Measurements from ENCODE around the gene OXA1L. TPM values are rescaled to one million over a fixed set of nuclear protein-coding genes. Genes with fewer than 3 reads are reported as not detected.
A peak's percentile ranks its signal among the peaks of the same experiment; 100 is the strongest.
"Not testable (repeated sequence)": the region's sequence is repeated elsewhere in the genome, so short reads cannot be mapped to it uniquely, and the experiment has no call there.

Gene OXA1L
- total and polyA plus RNA-seq, 4 donors = 60.0 to 123 (median 72.1) TPM

DNA sequence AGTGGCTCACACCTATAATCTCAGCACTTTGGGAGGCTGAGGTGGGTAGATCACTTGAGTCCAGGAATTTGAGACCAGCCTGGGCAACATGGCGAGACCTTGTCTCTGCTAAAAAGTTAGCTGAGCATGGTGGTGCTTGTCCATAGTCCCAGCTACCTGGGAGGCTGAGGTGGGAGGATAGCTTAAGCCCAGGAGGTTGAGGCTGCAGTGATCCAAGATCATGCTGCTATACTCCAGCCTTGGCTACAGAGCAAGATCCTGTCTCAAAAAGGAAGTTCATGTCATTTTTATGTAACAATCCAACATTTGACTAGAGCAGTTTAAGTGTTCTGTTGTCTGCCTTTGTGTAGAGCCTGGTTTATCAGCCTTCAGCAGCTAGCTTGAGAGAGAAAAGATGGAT is 6.2 kb downstream of the OXA1L start:
- H3K9me3 ChIP-seq (ENCODE audit: control insufficient read depth, low read length) = no peaks in the 10 kb centered on the region
- intact Hi-C loops (cut with DNase I) = no loop called here
- no peak overlapping the region for H3K4me3 ChIP-seq (ENCODE audit: low read length in 2 of 2)
- DNase-seq = no peak
- 97 to 100% methylated on average over 1 of the region's 1 CpG for WGBS, 2 donors
- H3K4me1 ChIP-seq (ENCODE audit: control insufficient read depth in 1 of 2, insufficient read depth in 2 of 2, low read length in 2 of 2) = no peaks in the 10 kb centered on the region
- H3K27ac ChIP-seq (ENCODE audit: low read depth in 1 of 2, low read length in 2 of 2) = no peak overlapping the region
- ATAC-seq (ENCODE audit: low FRiP score) = no peak
- H3K27me3 ChIP-seq (ENCODE audit: control insufficient read depth in 1 of 2, insufficient read depth in 2 of 2, low read length in 1 of 2) = no peaks in the 10 kb centered on the region
- H3K36me3 ChIP-seq (ENCODE audit: control insufficient read depth in 1 of 2, insufficient read depth in 2 of 2, low read length in 1 of 2) = peaks cover 18% of the 10 kb centered on the region in 2 donors

DNA sequence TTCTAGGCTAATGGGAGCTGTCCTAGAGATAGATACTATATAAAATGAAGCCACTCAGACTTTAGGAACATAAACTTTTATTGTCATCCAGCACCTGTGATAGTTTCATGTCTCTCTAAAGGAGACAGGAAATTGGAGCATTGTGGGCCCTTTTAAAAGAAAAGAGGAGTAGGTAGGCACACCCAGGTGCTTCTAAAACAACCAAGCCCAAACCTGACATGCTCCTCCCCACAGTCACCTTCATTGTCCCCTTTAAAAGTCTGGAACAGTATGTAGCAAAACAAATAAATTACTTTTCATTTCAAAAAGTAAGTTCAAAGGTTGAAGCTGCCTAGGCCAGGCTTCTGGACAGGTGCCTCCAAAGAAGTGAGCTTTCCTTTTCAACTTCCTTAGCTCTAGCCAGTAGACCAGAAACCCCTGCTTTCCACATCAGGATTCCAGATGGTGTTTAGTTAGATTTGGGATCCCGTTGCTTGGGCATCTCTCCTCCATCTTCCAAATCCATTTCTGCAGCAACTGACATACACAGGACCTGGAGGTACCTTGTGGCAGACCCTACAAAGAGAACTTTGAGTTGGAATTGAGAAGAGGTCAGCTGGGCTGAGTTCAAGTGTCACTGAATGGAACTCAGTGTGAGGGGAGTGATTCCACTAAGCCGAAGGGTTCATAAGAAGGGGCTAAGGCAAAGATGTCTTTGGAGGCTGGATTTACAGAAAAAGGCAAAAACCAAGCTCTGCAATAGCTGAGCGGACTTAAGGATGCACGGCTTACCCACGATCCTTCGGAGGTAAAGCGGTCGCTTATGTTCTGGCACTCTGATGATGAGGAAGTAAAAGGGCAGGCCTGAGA is 6.9 kb downstream of the OXA1L start:
- intact Hi-C loops (cut with DNase I) = no loop called here
- peaks cover 18% of the 10 kb centered on the region in 2 donors for H3K36me3 ChIP-seq (ENCODE audit: control insufficient read depth in 1 of 2, insufficient read depth in 2 of 2, low read length in 1 of 2)
- no peak overlapping the region for H3K27ac ChIP-seq (ENCODE audit: low read depth in 1 of 2, low read length in 2 of 2)

DNA sequence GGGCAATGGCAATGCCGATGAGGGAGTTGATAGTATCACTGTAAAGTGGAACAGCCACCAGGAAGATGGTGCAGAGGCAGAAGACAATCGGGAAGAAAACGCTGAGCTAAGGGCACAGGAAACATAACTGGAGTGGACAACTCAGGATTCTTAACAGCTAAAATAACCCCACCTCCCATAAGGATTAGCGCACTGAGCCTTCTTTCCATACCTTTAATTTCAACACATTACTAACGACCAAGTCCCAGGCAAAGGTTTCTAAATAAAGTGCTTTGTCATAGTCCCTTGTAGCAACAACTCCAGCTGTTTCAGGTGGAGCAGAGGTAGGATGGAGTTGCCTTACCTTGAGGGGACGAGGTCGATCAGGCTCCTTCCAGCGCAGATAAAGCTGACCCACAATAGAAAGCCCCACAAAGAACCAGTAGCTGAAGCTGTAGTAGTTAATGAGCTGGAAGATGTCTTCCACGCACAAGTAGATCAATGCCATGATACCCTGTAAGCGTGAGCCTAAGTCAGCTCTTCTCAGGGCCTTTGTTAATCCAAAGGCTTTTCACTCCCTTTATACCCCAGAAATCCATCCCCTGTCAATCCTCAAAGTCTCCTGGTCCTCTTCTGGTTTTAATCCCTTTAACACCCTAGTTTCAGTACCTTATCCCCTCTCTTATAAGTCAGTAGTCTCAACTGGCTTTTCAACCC is 7.7 kb downstream of the OXA1L start:
- 93% methylated on average over 10 of the region's 10 CpGs for WGBS, 2 donors
- ATAC-seq (ENCODE audit: low FRiP score) = no peak
- no peak for DNase-seq
- no peaks in the 10 kb centered on the region for H3K27me3 ChIP-seq (ENCODE audit: control insufficient read depth in 1 of 2, insufficient read depth in 2 of 2, low read length in 1 of 2)
- peaks cover 18% of the 10 kb centered on the region in 2 donors for H3K36me3 ChIP-seq (ENCODE audit: control insufficient read depth in 1 of 2, insufficient read depth in 2 of 2, low read length in 1 of 2)
- H3K4me1 ChIP-seq (ENCODE audit: control insufficient read depth in 1 of 2, insufficient read depth in 2 of 2, low read length in 2 of 2) = no peaks in the 10 kb centered on the region
- no peak overlapping the region for H3K4me3 ChIP-seq (ENCODE audit: low read length in 2 of 2)
- H3K27ac ChIP-seq (ENCODE audit: low read depth in 1 of 2, low read length in 2 of 2) = no peak overlapping the region
- intact Hi-C loops (cut with DNase I) = no loop called here
- no peaks in the 10 kb centered on the region for H3K9me3 ChIP-seq (ENCODE audit: control insufficient read depth, low read length)

More for the DNA sequence above, 6.9 kb downstream of the OXA1L start:
- WGBS, 2 donors = 93 to 94% methylated on average over 8 of the region's 8 CpGs
- Histone ChIP-seq H3K4me1 (ENCODE audit: control insufficient read depth in 1 of 2, insufficient read depth in 2 of 2, low read length in 2 of 2) (no peaks in the 10 kb centered on the region), H3K9me3 (ENCODE audit: control insufficient read depth, low read length) (no peaks in the 10 kb centered on the region), H3K4me3 (ENCODE audit: low read length in 2 of 2) (no peak overlapping the region), H3K27me3 (ENCODE audit: control insufficient read depth in 1 of 2, insufficient read depth in 2 of 2, low read length in 1 of 2) (no peaks in the 10 kb centered on the region)
- no peak for ATAC-seq (ENCODE audit: low FRiP score)
- DNase-seq = no peak

DNA sequence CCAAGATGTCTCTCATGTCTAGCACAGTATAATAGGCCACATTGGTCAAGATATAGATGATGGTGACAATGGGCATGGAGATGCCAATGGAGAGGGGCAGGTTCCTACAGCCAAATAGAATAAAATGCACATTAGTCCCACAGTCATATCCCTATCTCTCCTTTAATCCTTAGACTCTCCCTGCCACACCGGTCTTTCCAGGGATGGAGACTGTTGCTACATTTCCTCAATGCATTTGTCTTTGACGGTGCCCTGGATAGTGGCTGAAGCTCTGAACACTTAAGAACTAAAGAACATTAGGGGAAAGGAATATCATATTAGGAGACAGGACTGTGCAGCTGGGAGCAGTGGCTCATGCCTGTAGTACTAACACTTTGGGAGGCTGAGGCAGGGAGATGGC is 9.7 kb downstream of the OXA1L start:
- intact Hi-C loops (cut with DNase I) = no loop called here
- Histone ChIP-seq H3K9me3 (ENCODE audit: control insufficient read depth, low read length) (no peaks in the 10 kb centered on the region), H3K4me1 (ENCODE audit: control insufficient read depth in 1 of 2, insufficient read depth in 2 of 2, low read length in 2 of 2) (no peaks in the 10 kb centered on the region), H3K27me3 (ENCODE audit: control insufficient read depth in 1 of 2, insufficient read depth in 2 of 2, low read length in 1 of 2) (no peaks in the 10 kb centered on the region), H3K36me3 (ENCODE audit: control insufficient read depth in 1 of 2, insufficient read depth in 2 of 2, low read length in 1 of 2) (peaks cover 7 to 8% of the 10 kb centered on the region in 2 donors), H3K27ac (ENCODE audit: low read depth in 1 of 2, low read length in 2 of 2) (no peak overlapping the region), H3K4me3 (ENCODE audit: low read length in 2 of 2) (no peak overlapping the region)
- no peak for DNase-seq
- ATAC-seq (ENCODE audit: low FRiP score) = no peak
- 91 to 93% methylated on average over 2 of the region's 2 CpGs for WGBS, 2 donors

DNA sequence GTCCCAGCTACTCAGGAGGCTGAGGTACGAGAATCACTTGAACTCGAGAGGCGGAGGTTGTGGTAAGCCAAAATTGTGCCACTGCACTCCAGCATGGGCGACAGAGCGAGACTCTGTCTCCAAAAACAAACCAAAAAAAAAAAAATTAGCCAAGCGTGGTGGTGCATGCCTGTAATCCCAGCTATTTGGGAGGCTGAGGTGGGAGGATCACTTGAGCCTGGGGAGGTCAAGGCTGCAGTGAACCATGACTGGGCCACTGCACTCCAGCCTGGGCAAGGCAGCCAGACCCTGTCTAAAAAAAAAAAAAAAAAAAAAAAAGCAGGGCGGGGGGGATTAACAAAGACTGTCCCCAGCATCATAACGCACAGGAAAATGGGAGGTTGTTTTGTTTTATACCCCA is 10.4 kb downstream of the OXA1L start:
- DNase-seq; H3K9me3 ChIP-seq (ENCODE audit: control insufficient read depth, low read length); H3K4me3 ChIP-seq (ENCODE audit: low read length in 2 of 2); ATAC-seq (ENCODE audit: low FRiP score); H3K4me1 ChIP-seq (ENCODE audit: control insufficient read depth in 1 of 2, insufficient read depth in 2 of 2, low read length in 2 of 2); H3K27me3 ChIP-seq (ENCODE audit: control insufficient read depth in 1 of 2, insufficient read depth in 2 of 2, low read length in 1 of 2); H3K27ac ChIP-seq (ENCODE audit: low read depth in 1 of 2, low read length in 2 of 2); H3K36me3 ChIP-seq (ENCODE audit: control insufficient read depth in 1 of 2, insufficient read depth in 2 of 2, low read length in 1 of 2); intact Hi-C loops (cut with DNase I): not testable (repeated sequence)
- WGBS, 2 donors = 91 to 92% methylated on average over 8 of the region's 8 CpGs

DNA sequence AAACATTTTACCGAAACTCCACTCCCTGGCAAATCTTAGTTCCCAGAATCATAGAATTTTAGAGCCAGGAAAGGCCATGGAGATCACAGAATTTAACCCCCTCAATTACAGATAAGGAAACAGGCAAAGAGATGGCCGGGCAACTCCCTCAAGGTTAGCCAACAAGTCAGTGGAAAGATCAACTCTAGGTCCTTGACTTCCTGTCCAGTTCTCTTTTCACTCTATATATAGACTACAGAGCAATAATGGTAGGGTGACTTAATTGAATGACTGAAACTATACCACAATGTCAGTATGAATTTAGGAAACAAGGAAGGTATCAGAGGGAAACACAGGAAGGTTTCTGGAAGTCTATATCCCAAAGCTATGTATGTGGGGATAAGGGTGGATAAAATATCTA is 11.6 kb downstream of the OXA1L start:
- DNase-seq = no peak
- 87 to 92% methylated on average over 2 of the region's 2 CpGs for WGBS, 2 donors
- Histone ChIP-seq H3K4me3 (ENCODE audit: low read length in 2 of 2) (no peak overlapping the region), H3K9me3 (ENCODE audit: control insufficient read depth, low read length) (no peaks in the 10 kb centered on the region), H3K4me1 (ENCODE audit: control insufficient read depth in 1 of 2, insufficient read depth in 2 of 2, low read length in 2 of 2) (no peaks in the 10 kb centered on the region), H3K36me3 (ENCODE audit: control insufficient read depth in 1 of 2, insufficient read depth in 2 of 2, low read length in 1 of 2) (peaks cover 4 to 5% of the 10 kb centered on the region in 2 donors), H3K27me3 (ENCODE audit: control insufficient read depth in 1 of 2, insufficient read depth in 2 of 2, low read length in 1 of 2) (no peaks in the 10 kb centered on the region), H3K27ac (ENCODE audit: low read depth in 1 of 2, low read length in 2 of 2) (no peak overlapping the region)
- ATAC-seq (ENCODE audit: low FRiP score) = no peak
- intact Hi-C loops (cut with DNase I) = no loop called here

DNA sequence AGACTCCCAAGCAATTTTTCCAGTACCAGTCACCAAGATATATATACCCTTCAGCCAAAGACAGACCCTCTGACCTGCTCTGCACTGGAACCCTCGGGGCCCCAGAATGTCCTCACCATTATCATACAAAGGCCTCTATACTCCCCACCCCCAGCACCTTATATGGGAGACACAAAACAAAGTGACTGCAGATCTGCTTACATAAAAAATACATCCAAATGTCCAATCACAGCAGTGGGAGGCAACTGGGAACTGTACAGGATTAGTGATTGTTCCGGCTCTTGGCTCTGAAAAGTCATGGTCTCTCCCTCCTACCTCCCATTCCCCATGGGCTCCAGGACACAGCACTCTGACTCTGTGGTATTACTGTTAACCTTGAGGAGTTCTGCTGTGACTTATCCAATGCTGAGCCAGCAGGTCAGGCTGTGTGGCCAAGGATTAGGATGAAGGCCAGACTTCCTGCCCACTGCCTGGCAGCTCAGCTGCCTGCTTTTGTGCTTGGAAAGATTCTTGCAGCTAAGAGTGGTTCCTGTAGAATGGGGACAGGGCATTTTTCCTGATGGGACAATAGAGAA is 13.7 kb downstream of the OXA1L start:
- ATAC-seq (ENCODE audit: low FRiP score) (no peak), DNase-seq (no peak)
- intact Hi-C loops (cut with DNase I) = no loop called here
- no peaks in the 10 kb centered on the region for H3K36me3 ChIP-seq (ENCODE audit: control insufficient read depth in 1 of 2, insufficient read depth in 2 of 2, low read length in 1 of 2)
- 29 to 43% methylated on average over 2 of the region's 2 CpGs for WGBS, 2 donors
- H3K4me3 ChIP-seq (ENCODE audit: low read length in 2 of 2) = no peak overlapping the region
- H3K27ac ChIP-seq (ENCODE audit: low read depth in 1 of 2, low read length in 2 of 2) = peak overlapping the region in 1 of 2 donors; percentile 28
- no peaks in the 10 kb centered on the region for H3K9me3 ChIP-seq (ENCODE audit: control insufficient read depth, low read length)
- H3K27me3 ChIP-seq (ENCODE audit: control insufficient read depth in 1 of 2, insufficient read depth in 2 of 2, low read length in 1 of 2) = no peaks in the 10 kb centered on the region
- H3K4me1 ChIP-seq (ENCODE audit: control insufficient read depth in 1 of 2, insufficient read depth in 2 of 2, low read length in 2 of 2) = no peaks in the 10 kb centered on the region

DNA sequence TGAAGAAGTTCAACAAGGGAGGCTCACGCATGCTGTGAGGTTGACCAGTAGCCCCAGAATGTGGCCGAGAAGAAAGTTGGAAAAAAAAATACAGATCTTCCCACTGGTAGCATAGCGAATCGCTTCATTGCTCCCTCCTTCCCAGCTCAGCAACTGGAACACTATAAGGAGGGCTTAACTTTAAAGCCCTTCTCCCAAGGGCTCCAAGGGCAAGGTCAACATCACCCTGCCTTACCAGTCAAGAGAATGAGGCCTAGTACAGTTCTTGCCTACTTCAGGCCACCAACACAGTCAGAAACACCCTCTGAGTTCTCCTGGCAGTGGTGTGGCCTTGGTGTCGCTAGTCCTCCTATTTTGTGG is 14.4 kb downstream of the OXA1L start:
- Histone ChIP-seq H3K9me3 (ENCODE audit: control insufficient read depth, low read length) (no peaks in the 10 kb centered on the region), H3K27me3 (ENCODE audit: control insufficient read depth in 1 of 2, insufficient read depth in 2 of 2, low read length in 1 of 2) (no peaks in the 10 kb centered on the region), H3K27ac (ENCODE audit: low read depth in 1 of 2, low read length in 2 of 2) (no peak overlapping the region), H3K4me1 (ENCODE audit: control insufficient read depth in 1 of 2, insufficient read depth in 2 of 2, low read length in 2 of 2) (no peaks in the 10 kb centered on the region), H3K36me3 (ENCODE audit: control insufficient read depth in 1 of 2, insufficient read depth in 2 of 2, low read length in 1 of 2) (no peaks in the 10 kb centered on the region), H3K4me3 (ENCODE audit: low read length in 2 of 2) (no peak overlapping the region)
- DNase-seq (no peak), ATAC-seq (ENCODE audit: low FRiP score) (no peak)
- intact Hi-C loops (cut with DNase I) = no loop called here
- 86 to 90% methylated on average over 5 of the region's 5 CpGs for WGBS, 2 donors

Measured in aorta (tissue), 5 donors.